GM13977 (cell line): Measurements from ENCODE around the gene ACSL6.

Source experiments
- DNase-seq: peaks from one replicate; pipeline ENCODE4 v3.0.0; 2012; ENCODE audit warnings: low spot score
- in situ Hi-C: fragments of 300-500 bp; cut with MboI; formaldehyde crosslinking; loops from one replicate; pipeline ENCODE4 v1.12.0; 2022; ENCODE audit warnings: low sequenced_read_pairs, low pct_unique_long_range_greater_than_20kb, mixed read lengths, inconsistent platforms; ENCODE audit not compliant: unreplicated experiment
- TF ChIP-seq, protein P1 (sequence below): IDR thresholded peaks from 2 replicates; pipeline ENCODE4 v1.5.1; 2012; ENCODE audit warnings: mild to moderate bottlenecking, control low read depth; ENCODE audit not compliant: insufficient read depth; ENCODE audit errors: extremely low read depth, missing control alignments

Gene ACSL6

DNA sequence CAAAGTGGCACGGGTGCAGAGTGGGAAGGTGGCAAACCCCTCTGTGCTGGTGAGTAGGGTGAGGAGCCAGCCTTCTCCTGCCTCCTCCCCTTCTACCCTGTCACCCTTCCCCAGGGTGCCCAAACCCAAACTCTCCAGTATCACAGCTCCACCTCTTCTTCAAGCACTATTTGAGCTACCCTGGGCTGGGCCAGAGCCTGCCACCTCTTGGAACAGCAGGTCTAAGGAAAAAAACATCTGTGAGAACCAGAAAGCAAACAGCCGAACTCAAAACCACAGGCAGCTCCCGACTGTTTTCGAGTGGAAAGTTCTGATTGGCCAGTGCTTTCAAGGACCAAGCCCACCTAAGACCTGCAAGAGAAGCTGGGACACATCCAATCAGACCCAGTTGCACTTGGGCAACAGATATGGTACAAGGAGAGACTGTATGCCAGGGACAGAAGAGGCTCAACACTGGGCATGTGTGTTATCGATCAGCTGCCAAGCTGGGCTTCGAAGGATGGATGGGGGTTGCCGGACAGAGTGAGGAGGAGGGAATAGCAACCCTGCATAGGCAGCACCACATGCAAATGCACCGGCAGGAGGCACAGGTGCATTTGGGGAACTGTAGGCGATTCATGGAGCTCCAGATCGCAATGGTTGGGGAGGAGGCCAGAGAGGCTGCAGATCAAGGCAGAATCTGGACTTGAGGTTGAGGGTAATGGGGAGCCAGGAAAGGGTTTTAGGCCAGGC lies 19.7 kb downstream of the ACSL6 start:
- TF ChIP-seq, protein P1, sequence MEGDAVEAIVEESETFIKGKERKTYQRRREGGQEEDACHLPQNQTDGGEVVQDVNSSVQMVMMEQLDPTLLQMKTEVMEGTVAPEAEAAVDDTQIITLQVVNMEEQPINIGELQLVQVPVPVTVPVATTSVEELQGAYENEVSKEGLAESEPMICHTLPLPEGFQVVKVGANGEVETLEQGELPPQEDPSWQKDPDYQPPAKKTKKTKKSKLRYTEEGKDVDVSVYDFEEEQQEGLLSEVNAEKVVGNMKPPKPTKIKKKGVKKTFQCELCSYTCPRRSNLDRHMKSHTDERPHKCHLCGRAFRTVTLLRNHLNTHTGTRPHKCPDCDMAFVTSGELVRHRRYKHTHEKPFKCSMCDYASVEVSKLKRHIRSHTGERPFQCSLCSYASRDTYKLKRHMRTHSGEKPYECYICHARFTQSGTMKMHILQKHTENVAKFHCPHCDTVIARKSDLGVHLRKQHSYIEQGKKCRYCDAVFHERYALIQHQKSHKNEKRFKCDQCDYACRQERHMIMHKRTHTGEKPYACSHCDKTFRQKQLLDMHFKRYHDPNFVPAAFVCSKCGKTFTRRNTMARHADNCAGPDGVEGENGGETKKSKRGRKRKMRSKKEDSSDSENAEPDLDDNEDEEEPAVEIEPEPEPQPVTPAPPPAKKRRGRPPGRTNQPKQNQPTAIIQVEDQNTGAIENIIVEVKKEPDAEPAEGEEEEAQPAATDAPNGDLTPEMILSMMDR, result no peak
- in situ Hi-C loops, result no loop called here
- no peak for DNase-seq

- in situ Hi-C loops, result no loop called here
- DNase-seq, result no peak
- TF ChIP-seq, protein P1, result no peak
Observed at GRCh38 chr5:131990716-131991115, 20.7 kb downstream of the ACSL6 start.

DNA sequence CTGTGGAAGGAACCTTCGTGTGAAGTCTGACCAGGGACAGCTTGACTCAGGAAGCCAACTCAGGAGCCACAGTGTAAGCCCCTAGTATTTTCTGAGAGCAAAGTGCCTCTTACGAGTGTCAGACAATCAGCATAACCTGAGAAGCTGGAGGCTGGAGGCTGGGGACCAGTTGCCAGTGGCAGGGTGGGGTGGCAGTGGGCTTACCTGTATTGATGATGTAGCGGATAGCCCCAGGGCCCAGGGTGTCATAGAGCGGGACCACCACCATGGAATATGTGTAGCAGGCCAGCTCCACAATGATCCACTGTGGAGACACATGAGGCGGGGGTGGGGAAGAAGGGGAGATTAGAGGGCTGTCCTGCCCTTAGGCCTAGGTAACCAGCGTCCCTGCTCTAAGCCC lies 22.9 kb downstream of the ACSL6 start:
- DNase-seq, result no peak
- in situ Hi-C loops, result no loop called here

GRCh38 chr5:131987251-131987650 lies 24.2 kb downstream of the ACSL6 start:
- TF ChIP-seq, protein P1, result no peak
- DNase-seq, result no peak
- in situ Hi-C loops, result no loop called here

More for the DNA sequence above, 22.9 kb downstream of the ACSL6 start:
- TF ChIP-seq, protein P1, result no peak

DNA sequence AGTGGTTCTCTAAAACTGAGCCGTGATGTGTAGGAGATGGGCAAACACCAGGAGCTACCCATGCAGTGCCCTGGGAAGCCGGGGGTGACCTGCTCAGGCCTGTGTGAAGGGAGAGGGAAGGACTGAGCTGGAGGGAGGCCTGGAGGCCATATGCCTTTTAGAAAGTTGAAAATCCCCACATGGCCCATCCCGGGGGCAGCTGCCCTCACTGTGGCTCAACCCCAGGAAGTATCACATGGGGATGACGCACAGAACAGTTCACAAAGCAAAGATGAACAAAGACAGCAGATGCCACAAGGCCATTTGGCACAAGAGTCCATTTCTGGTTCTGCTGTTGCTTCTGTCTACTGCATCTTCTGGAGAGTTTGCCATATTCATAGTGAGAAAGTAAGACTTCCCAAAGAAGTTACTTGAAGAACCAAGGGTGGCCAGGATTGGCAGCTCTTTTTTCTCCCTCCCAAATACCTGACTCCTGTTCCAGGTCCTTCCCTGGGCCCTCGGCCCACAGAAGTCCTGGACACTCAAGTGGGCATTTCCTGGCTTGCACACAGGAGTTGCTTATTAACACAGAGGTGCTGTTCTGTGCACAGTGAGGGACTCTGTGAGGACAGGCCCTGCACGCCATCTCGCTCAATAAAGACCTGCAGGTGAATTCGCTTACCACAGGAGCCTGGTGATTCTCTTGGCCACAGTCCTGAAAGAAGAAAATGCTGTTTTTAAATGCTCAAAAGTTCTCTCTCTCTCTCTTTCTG lies 25.1 kb downstream of the ACSL6 start:
- TF ChIP-seq, protein P1, result no peak
- in situ Hi-C loops, result no loop called here

GRCh38 chr5:131984956-131985665 lies 26.3 kb downstream of the ACSL6 start:
- in situ Hi-C loops, result no loop called here
- no peak for DNase-seq
- TF ChIP-seq, protein P1, result no peak

More for the DNA sequence above, 25.1 kb downstream of the ACSL6 start:
- DNase-seq, result no peak
